HG03064 (cell line): ENCODE data around the gene RNF151.

Experiments used
- ATAC-seq: cut with Tn5 transposase; IDR thresholded peaks from one replicate; pipeline ENCODE4 v1.9.1; 2021; ENCODE audit warnings: low read depth; ENCODE audit not compliant: unreplicated experiment

The RNF151 gene

DNA sequence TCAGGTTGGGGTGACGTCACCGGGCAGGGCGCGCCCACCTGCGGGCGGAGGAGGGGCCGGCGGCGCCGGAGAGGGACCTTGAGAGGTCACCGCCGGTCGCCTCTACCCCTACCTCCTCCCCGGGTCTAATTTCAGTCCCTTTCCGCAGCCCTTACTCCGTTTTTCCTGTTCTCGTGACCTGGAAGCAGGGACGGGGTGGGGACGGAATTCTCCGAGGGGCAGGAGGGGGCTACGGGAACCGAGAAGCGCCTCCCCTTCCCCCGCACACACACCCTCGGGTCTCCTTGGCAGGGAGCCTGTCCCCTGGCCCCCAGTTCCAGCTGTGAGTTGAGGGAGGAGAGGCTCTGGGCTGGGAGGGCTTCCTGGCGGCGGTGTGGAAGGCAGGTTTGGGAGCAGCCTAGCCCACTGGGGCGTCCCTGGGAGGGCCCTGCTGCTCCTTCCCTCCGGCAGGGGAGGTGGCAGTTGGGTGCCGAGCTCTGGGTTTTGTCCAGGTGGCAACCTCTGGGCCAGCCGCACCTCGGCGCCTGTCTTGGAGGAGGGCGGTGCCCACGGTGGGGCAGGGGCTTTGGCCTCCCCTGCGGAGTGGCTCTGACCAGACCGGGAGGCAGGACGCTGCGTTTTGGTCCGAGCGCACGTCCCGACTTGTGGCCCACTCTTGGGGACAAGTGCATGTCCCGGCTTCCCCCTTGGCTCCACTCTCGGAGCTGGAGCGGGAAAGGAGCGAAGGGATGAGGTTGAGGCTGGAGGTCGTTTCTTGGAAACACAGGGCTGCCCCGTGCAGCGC, 23.9 kb downstream of the RNF151 start:
- ATAC-seq: no peak

DNA sequence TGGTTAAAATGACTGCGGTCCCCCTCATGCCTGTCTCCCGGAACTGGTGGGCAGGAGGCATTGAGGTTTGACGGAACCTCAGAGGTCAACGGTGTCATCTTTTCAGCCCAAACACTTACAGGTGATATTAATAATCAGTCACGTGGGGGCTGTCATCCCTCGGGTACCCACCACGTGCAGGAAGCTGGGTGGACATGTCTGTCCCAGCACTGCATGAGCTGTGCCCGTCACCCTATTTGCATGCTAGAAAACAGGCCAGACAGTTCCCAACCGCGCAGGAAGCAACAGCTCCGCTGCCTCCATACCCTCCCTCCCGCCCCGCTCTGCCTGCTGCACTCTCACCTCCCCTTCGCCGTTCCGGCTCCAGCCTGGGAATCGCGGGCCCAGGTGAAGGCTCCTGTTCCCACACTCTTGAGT, 24.5 kb downstream of the RNF151 start:
- no peak for ATAC-seq

GRCh38 chr16:1991588-1991947, 24.9 kb downstream of the RNF151 start:
- no peak for ATAC-seq

DNA sequence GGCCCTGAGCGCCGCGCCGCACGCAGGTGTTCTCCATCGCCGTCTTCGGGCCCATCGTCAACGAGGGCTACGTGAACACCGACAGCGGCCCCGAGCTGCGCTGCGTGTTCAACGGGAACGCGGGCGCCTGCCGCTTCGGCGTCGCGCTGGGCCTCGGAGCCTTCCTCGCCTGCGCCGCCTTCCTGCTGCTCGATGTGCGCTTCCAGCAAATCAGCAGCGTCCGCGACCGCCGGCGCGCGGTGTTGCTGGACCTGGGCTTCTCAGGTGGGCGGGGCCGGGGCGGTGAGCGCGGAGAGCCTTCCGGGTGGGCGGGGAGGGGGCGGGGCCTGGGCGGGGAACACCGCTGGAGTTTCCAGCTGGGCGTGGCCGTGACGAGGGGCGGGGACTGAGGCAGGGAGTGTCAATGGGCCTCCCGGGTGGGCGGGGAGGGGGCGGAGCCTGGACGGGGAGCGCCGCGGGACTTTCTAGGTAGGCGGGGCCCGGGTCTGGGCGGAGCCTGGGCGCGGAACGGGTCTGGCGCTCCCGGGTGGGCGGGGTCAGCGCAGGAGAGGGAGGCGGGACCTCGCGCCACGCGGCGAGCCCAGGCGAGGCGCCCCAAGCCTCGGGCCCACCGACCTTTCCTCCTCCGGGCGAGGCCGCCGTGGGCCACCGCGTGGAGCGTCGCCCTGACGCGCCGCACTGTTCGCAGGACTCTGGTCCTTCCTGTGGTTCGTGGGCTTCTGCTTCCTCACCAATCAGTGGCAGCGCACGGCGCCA, 25.5 kb downstream of the RNF151 start:
- peak; percentile 42 for ATAC-seq

DNA sequence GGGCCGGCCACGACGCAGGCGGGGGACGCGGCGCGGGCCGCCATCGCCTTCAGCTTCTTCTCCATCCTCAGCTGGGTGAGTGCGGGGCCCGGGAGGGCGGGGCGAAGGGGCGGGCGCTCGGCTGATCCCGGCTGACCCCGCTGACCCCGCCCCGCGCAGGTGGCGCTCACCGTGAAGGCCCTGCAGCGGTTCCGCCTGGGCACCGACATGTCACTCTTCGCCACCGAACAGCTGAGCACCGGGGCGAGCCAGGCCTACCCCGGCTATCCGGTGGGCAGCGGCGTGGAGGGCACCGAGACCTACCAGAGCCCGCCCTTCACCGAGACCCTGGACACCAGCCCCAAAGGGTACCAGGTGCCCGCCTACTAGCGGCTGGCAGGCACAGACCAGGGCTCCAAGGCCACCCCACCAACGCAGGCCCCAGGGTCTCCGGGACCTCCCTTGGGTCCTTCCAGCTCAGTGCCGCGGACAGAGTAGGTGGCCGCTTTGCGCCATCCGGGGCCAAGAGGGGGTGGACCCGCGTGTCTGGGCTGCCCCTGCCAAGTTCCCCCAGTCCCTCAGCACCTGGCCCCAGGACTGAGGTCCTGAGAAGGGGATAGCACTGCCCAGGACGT, 26.2 kb downstream of the RNF151 start:
- ATAC-seq: no peak

- ATAC-seq: no peak
Measured at GRCh38 chr16:1993731-1994131, 27.1 kb downstream of the RNF151 start.

DNA sequence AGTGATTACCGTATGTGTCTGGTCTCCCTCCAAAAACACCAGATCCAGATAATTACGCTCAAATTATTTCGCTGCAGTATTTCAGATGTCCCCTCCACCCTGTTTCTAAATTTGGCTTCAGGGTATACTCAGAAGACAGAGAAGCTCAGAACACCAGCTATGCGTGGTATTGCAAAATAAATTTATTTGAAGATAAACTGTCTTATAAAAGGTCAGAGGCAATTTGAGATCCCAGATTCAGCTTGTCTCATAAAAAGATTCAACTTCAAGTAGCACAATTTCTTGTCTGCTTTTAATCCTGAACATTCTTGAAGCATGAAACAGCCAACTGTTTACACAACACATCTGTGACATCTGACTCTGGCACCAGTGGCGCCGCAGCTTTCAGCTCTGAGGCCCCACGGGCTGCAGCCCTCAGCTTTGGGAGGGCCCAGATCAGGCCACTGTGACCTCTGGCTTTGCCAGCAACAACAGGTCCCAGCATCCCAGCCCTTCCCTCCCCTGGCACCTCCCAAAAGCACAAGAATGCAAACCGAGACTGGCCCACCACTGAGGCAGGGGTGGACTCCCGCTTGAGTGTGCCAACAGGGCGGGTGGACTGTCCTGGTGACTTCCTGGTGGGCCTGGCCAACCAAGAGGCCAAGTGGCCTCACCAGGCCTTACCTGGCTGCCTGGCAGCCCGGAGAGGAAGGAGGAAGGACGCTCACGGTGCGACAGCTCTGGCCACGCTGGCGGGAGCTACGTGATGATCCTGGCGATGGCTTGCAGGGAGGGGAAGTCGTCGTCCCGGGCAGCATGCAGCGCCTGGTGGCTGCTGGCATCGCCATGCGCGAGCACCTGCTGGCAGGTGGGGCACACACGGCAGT, 31.1 kb downstream of the RNF151 start:
- no peak for ATAC-seq

GRCh38 chr16:1998360-1998835, 31.7 kb downstream of the RNF151 start:
- no peak for ATAC-seq

DNA sequence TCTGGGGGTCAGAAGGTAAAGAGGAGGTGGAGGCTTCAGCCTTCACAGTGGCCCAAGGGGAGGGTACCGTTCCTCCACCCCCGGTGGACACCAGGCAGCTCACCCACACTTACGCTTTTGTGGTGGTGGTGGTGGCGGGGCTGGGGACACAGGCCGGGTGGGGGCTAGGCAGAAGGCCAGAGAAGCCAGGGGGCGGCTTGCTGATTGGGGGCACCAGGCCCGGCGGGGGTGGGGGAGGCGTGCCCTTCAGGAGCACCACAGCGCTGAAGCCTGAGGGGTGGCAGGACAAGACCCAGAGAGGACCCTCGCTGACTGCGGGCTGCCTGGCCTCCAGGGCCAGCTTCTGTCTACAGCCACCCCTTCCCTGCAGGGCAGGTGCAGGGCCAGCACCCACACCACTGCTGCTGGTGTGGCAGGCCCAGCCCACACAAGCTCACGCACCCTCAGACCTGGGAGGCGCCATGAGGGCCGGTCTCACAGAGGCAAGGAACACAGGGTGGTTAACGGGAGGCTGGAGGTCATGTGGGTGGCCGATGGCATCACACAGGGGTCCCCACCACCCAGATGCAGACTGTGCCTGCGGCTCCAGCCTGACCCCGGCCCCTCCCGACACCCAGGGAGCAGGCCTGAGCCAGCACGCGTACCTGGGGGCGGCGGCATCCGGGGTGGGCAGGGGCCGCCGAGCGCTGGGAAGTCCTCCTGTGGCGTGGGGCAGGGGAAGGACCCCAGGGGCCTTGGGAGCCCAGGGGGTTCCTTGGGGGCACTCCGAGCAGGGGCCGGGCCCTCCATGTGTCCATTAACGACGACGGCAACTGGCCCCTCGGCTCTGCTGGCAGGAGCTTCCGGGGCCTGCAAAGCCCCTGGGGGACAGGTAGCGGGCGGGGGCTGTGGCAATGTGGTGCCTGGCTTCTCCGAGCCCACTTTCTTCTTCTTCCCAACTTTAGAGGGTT, 32.5 kb downstream of the RNF151 start:
- no peak for ATAC-seq

DNA sequence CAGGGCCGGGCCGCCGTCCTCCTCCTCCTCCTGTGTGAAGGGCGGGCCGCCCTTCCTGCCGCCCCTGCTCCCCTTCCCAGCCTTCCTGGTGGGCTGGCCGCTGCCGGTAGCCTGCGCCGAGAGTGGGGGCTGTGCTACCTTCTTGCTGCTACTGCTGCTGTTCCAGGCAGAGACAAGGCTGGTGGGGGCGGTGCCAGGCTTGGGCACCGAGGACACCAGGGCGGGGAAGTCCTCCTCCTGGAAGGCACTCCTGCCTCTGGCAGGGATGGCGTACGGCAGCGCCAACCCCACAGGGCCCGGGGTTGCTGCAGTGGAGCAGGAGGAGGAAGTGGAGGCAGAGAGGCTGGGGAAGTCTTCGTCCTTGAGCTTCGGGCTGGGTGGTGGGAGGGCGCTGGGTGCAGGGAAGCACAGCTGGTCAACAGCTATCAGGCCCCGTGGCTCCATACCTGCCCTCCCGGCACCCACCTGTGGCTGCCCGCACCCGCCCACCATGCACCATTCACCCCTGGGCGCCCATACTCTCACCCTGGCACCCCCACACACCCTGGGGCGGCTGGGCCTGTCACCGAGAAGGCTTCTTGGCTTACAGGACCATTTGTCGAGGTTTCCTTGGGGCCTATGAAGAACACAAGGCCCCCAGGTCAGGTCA, 33.3 kb downstream of the RNF151 start:
- ATAC-seq: no peak

DNA sequence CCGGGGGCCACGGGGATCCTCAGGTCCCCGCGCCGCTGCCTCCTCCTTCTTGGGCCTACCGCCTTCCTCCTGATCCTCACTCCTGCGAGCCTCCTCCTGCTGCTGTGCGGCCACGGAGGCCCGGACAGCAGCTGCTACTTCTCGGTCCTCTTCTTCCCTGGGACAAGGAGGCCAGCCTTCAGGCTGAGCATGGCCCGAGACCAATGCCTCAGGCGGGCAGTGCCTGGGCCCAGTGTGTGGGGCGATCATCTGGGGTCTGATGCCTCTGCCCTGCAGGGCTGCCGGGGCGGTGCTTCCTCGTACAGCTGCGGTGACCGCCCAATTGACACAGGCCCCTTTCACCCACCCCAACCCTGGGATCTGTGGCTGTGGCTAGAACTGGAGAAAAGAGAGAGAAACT, 34.4 kb downstream of the RNF151 start:
- ATAC-seq: no peak

DNA sequence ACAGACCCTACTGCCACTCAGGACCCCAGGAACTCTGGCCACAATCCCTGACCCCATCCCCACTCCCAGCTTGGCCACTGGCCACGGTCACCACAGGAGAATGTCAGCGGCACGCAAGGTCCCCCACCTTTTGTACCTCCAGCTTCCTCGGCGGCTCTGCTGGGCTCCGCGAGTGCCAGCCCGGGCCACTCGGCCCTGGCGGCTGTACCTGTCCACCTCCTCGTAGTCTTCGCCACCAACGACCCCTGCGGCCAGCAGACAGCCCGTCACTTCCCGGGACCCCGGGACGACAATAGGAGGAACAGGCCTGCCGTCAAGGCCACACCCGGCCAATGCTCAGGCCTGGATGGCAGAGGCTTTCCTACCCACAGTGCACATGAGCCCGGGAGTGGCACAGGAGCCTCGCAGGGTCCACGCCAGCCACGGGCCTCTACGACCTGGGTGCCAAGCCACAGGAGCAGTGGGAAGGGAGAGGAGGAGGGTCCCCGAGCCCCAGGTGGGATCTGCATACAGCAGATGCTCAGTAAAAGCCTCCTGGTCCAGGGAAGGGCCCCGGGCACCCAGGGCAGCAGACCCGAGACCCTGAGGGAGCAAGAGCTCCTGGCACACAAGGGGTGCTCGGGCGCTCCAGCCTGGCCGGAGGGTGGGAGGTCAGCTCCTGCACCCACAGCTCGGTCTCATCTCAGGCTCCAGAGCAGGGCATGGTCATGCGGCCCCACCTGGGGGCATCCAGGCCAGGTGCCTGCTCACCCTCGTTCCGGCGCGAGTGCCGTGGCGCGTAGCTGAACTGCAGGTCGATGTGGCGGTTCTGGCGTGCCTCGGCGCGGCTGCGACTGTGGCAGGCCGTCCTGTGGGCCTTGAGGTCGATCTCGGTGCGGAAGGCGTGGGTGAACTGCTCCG, 35.0 kb downstream of the RNF151 start:
- ATAC-seq: no peak

DNA sequence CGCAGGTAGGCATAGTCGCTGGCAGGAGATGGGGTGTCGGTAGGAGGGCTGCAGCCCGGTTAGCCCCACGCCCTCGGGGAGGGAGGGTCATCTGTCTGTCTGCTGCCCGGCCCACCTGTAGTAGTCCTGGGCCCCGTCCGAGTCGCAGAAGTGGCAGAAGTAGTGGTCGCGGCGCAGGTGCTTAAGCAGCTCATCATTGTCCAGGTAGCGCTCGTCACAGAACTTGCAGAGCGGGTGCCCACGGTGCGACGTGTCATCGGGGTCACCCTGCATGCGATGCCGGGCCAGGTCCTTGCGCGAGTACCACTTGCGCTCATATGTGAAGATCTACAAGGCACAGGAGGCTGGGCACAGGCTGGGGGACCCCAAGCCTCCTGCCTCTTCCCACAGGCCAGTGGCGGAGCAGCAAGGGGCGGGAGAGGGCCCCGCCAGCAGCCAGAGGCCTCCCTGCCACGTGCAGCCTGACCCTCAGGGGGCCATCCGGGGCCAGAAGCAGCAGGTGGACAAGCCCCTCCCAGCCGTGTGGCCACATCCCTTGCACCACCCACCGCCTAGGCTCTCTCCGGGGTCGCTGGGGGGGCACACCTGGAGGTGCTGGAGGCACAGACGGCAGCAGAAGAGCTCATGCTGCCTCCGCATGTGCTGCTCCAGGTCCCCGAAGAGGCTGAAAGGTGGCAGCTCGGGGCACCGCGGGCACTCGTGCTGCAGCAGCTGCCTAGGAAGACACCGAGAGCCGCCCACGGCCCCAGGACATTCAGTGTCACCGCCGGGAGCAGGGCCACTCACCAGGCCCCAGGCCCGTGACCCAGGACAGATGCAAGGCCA, 36.0 kb downstream of the RNF151 start:
- ATAC-seq: no peak

DNA sequence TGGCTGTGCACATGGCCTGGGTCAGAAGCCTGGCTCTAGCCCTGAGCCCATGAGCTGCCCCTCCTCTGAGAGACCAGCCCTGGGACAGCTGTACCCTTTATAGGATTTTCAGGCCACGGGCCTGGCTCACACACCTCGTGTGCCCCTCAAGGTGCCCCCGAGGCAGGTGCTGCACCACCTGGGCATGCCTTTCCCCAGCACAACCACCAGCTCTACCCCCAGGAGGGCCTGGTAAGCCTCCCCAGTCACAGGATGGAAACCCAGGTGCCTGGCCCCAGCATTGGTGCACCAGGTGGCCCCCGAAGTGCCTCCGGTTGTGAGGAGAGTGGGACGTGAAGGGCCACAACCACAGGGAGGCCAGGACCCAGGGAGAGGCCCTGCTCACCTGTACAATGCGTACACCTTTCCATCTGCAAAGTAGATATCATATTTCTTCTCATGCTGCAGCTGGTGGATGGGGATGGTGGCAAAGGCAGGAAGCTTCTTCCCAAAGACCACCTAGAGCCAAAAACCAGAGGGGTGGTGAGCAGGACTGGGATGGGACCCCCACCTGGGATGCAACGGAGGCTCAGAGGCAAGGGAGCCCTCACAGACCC, 36.7 kb downstream of the RNF151 start:
- no peak for ATAC-seq

- ATAC-seq: no peak
Measured at GRCh38 chr16:2003827-2004641, 37.4 kb downstream of the RNF151 start.
